RWPE1 (cell line): Measurements from ENCODE around the gene TRIM41.

ENCODE experiments used
- CTCF ChIA-PET: fragments of 350-600 bp; sonication (Branson Sonifier 250); formaldehyde crosslinking; extraction: SDS; loops from one replicate; lab custom pipeline; 2021; lab: Yijun Ruan, JAX
- POLR2A ChIA-PET: fragments of 400-600 bp; formaldehyde crosslinking; extraction: SDS; loops from one replicate; lab custom pipeline; 2020; ENCODE audit warnings: antibody characterized with exemption; ENCODE audit not compliant: low non-redundant PET; lab: Yijun Ruan, JAX
- DNase-seq: peaks from one replicate; pipeline ENCODE4 v3.0.0; 2012; ENCODE audit warnings: low spot score
- H3K27ac ChIP-seq: fragments of 450-650 bp; 2 replicates; pipeline ENCODE4 v1.5.1; 2017
- TF ChIP-seq, protein P1 (sequence below): fragments of 450-650 bp; conservative IDR thresholded peaks from 2 replicates; pipeline ENCODE4 v1.5.1; 2017; ENCODE audit warnings: low read depth, mild to moderate bottlenecking

The TRIM41 gene

DNA sequence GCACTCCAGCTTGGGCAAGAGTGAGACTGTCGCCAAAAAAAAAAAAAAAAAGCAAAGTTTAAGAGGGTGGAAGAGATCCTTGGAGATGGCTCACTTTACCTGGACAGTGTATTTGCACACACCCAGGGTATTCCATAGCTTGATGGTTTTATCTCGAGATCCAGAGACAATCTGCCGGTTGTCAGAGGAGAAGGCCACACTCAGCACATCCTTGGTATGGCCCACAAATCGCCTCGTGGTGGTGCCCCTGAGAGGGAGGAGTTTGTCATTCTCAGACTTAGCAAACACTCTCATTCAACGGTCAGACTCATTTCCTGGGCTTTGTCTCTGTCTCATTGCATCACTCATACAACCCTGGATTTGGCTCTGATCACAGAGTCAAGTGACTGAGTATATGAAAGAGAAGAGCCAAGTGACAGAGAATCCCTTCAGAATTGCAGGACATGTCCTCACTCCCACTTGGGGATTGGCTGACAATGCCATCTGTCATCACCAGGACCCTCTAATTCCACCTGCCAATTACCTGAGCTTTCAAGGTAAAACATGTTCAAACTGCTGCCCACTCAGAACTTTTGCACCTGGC is 18.4 kb downstream of the TRIM41 start:
- H3K27ac ChIP-seq: peak overlapping the region; percentile 97
- ChIA-PET CTCF (no interaction called here), POLR2A (no interaction called here)
- TF ChIP-seq, protein P1, sequence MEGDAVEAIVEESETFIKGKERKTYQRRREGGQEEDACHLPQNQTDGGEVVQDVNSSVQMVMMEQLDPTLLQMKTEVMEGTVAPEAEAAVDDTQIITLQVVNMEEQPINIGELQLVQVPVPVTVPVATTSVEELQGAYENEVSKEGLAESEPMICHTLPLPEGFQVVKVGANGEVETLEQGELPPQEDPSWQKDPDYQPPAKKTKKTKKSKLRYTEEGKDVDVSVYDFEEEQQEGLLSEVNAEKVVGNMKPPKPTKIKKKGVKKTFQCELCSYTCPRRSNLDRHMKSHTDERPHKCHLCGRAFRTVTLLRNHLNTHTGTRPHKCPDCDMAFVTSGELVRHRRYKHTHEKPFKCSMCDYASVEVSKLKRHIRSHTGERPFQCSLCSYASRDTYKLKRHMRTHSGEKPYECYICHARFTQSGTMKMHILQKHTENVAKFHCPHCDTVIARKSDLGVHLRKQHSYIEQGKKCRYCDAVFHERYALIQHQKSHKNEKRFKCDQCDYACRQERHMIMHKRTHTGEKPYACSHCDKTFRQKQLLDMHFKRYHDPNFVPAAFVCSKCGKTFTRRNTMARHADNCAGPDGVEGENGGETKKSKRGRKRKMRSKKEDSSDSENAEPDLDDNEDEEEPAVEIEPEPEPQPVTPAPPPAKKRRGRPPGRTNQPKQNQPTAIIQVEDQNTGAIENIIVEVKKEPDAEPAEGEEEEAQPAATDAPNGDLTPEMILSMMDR: no peak
- peak; percentile 79 for DNase-seq

GRCh38 chr5:181242031-181242451 is 19.0 kb downstream of the TRIM41 start:
- no peak for DNase-seq
- H3K27ac ChIP-seq: peak overlapping the region; percentile 97
- TF ChIP-seq, protein P1: no peak
- POLR2A ChIA-PET: interaction anchor here (1.2 to 2.3 kb wide), 3 partner anchors 13 to 37 kb away, joined by 3 to 16 read pairs (median 3); partner anchors contain the start of genes TRIM41 and TRIM7
- CTCF ChIA-PET: no interaction called here

GRCh38 chr5:181243018-181243563 is 20.0 kb downstream of the TRIM41 start:
- ChIA-PET POLR2A (interaction anchor here (1.2 to 2.3 kb wide), 3 partner anchors 14 to 38 kb away, joined by 3 to 16 read pairs (median 3); partner anchors contain the start of genes TRIM41 and TRIM7), CTCF (no interaction called here)
- DNase-seq: no peak
- TF ChIP-seq, protein P1: no peak
- peak overlapping the region; percentile 97 for H3K27ac ChIP-seq

GRCh38 chr5:181243564-181244343 is 20.7 kb downstream of the TRIM41 start, which contains the start of gene RACK1:
TSS of gene RACK1 (minus strand) at chr5:181243906. CDS start at chr5:181243800, 106 bp downstream.
- TF ChIP-seq, protein P1: no peak
- ChIA-PET POLR2A (interaction anchor here (0.5 to 2.3 kb wide), 2 partner anchors 21 to 24 kb away, joined by 3 to 16 read pairs; partner anchors contain the start of gene TRIM41), CTCF (no interaction called here)
- peak within 1 kb of the TSS; percentile 97 for H3K27ac ChIP-seq
- peak; percentile 90 for DNase-seq

GRCh38 chr5:181245427-181246275 is 22.6 kb downstream of the TRIM41 start:
- DNase-seq: no peak
- ChIA-PET POLR2A (interaction anchor here (0.8 to 1.4 kb wide), 2 partner anchors 22 to 24 kb away, joined by 3 to 4 read pairs; no protein-coding TSS in a partner anchor), CTCF (no interaction called here)
- peak overlapping the region; percentile 97 for H3K27ac ChIP-seq
- TF ChIP-seq, protein P1: no peak
